ENCODE measurements around the gene CLIP2. TPM values are rescaled to one million over a fixed set of nuclear protein-coding genes. Genes with fewer than 3 reads are reported as not detected.
A peak's percentile ranks its signal among the peaks of the same experiment; 100 is the strongest.
"Not testable (repeated sequence)": the region's sequence is repeated elsewhere in the genome, so short reads cannot be mapped to it uniquely, and the experiment has no call there.

Gene CLIP2
- total RNA-seq, 1 donor from 2014 or later, result 28.8 TPM

- DNase-seq (ENCODE audit: low read depth in 2 of 2), result no peak
Observed at GRCh38 chr7:74297516-74298233, 8.5 kb downstream of the CLIP2 start.

GRCh38 chr7:74299401-74299800 is 10.2 kb downstream of the CLIP2 start:
- DNase-seq (ENCODE audit: low read depth in 2 of 2), result no peak

- DNase-seq (ENCODE audit: low read depth in 2 of 2), result no peak
Observed at GRCh38 chr7:74300926-74301325, 11.7 kb downstream of the CLIP2 start.

- DNase-seq (ENCODE audit: low read depth in 2 of 2), result no peak
Observed at GRCh38 chr7:74302745-74303221, 13.6 kb downstream of the CLIP2 start.

- DNase-seq (ENCODE audit: low read depth in 2 of 2), result no peak
Observed at GRCh38 chr7:74304550-74304949, 15.3 kb downstream of the CLIP2 start.

GRCh38 chr7:74306004-74306729 is 17.0 kb downstream of the CLIP2 start:
- no peak for DNase-seq (ENCODE audit: low read depth in 2 of 2)

GRCh38 chr7:74306730-74307469 is 17.7 kb downstream of the CLIP2 start:
- DNase-seq (ENCODE audit: low read depth in 2 of 2), result peak in 1 of 2 donors; percentile 84

DNA sequence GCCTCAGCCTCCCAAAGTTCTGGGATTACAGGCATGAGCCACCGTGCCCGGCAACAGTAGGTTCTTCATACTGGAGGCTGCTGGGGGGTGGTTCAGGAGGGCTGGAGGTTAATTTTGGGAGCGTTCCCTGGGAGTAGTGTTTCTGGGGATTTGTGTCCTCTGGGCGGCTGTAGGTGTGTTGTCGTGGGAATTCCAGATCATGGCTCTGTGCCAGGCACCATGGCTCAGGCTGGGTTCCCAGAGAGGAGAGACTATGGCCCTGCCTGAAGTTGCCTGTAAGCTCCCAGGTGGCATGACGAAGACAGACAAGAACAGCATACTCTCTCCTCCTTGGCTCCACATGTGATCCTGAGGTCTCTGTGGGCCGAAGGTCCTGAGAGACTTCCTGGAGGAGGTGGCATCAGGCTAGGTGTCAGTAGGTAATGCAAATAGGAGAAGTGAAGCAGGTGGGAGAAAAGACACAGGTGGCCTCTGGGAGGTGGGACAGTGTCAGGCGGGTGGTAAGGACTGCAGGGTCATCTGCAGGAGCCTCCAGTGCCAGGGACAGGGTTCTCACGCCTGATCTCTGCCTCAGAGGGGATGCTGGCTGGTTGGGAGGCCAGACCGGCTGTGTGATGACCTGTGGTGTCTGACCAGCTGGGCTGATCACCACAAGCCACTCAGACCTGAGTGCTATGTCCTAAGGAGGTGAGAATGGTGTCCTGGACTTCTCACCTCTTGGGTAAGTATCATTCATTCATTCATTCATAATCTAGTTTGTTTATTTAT is 18.7 kb downstream of the CLIP2 start:
- DNase-seq (ENCODE audit: low read depth in 2 of 2), result peak in 1 of 2 donors; percentile 38

GRCh38 chr7:74309181-74309580 is 20.0 kb downstream of the CLIP2 start:
- no peak for DNase-seq (ENCODE audit: low read depth in 2 of 2)

- DNase-seq (ENCODE audit: low read depth in 2 of 2), result peak in 1 of 2 donors; percentile 52
Observed at GRCh38 chr7:74311305-74311744, 22.1 kb downstream of the CLIP2 start.

DNA sequence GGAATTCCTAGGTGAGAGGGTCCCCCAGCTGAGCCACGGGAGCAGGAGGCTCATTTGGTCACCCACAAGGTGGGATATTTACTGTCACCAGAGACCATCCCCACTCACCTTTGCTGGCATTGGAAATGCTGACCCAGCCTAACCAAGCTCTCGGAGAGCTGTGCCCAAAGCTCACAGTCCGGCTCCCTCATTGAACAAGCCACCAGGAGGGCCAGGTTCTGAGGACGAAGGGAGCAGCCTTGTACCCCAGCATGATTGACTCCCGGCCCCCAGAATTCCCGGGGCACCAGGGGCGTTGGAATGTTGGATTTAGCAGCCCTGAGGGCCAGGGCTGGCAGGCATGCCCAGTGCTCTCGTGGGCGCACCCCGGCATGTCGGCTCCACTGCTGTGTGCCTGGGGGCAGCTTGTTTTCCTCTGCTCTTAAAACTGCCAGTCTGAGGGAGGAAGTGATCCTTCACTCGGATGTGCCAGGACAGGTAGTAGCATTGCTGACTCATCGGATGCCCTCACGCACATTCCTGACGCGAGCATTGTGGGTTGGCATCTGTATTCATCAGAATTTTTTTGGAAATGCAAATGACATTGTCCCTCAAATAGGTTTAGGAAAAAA is 23.3 kb downstream of the CLIP2 start:
- DNase-seq (ENCODE audit: low read depth in 2 of 2), result peak in 1 of 2 donors; percentile 59

GRCh38 chr7:74315891-74316290 is 26.7 kb downstream of the CLIP2 start:
- not testable (repeated sequence) for DNase-seq (ENCODE audit: low read depth in 2 of 2)

- no peak for DNase-seq (ENCODE audit: low read depth in 2 of 2)
Observed at GRCh38 chr7:74317146-74317782, 28.1 kb downstream of the CLIP2 start.

- no peak for DNase-seq (ENCODE audit: low read depth in 2 of 2)
Observed at GRCh38 chr7:74318043-74318442, 28.8 kb downstream of the CLIP2 start.

DNA sequence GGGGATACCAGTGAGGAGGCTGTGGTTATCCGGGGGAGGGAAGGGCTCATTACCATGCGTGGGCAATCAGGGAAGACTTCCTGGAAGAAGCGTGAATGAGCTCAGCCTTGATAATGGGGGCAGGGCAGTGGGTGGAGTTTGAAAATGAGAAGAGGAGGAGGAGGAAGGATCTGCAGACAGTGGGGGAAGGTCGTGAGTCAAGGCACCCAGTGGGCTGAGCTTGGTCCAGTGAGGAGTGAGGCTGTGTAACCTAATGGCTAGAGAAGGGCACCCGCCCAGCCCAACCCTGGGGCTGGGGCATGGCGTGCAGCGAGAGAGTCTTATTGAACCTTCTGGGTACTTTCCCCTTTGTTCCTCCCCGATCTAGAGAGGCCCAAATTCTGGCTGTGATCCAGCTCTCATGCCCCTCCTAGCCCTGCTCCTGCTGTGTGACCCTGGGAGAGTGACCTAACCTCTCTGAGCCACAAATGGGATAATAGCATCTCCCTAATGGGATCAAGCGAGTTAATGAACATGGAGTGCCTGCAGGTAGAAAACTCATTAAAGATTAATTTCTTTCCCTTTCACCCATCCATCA is 31.5 kb downstream of the CLIP2 start:
- no peak for DNase-seq (ENCODE audit: low read depth in 2 of 2)

DNA sequence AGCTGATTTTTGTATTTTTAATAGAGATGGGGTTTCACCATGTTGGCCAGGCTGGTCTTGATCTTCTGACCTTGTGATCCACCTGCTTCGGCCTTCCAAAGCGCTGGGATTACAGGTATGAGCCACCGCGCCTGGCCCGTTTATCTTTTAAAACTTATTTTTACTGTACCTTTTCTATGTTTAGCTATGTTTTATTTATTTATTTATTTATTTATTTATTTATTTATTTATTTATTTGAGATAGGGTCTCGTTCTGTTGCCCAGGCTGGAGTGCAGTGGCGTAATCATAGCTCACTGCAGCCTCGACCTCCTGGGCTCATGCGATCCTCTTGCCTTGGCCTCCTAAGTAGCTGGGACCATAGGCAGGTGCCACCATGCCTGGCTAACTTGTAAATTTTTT is 33.7 kb downstream of the CLIP2 start:
- DNase-seq (ENCODE audit: low read depth in 2 of 2), result not testable (repeated sequence)

- no peak for DNase-seq (ENCODE audit: low read depth in 2 of 2)
Observed at GRCh38 chr7:74324531-74325209, 35.5 kb downstream of the CLIP2 start.

GRCh38 chr7:74325210-74325565 is 36.0 kb downstream of the CLIP2 start:
- DNase-seq (ENCODE audit: low read depth in 2 of 2), result no peak

GRCh38 chr7:74329225-74329624 is 40.0 kb downstream of the CLIP2 start:
- no peak for DNase-seq (ENCODE audit: low read depth in 2 of 2)
